ENCODE measurements around the gene SNX4.

- no peak for TF ChIP-seq CTCF (conservative IDR thresholded peaks at IDR 0.05; ENCODE audit: low read depth, low read length)
- TF ChIP-seq CEBPB (IDR thresholded peaks at IDR 0.05; ENCODE audit: low read depth, low read length), result no peak
- no peak for TF ChIP-seq FOS (IDR thresholded peaks at IDR 0.05; ENCODE audit: low read depth, low read length)
- TF ChIP-seq POLR2A (IDR thresholded peaks at IDR 0.05; ENCODE audit: low read depth, low read length), result no peak
- no peak for TF ChIP-seq RAD21 (IDR thresholded peaks at IDR 0.05; ENCODE audit: low read length)
- TF ChIP-seq SMC3 (IDR thresholded peaks at IDR 0.05; ENCODE audit: low read depth, low read length), result no peak
- TF ChIP-seq MXI1 (IDR thresholded peaks at IDR 0.05; ENCODE audit: borderline replicate concordance, low read depth, low read length), result no peak
- no peak for TF ChIP-seq CHD1 (IDR thresholded peaks at IDR 0.05; ENCODE audit: low read depth, low read length)
- TF ChIP-seq, protein P1, sequence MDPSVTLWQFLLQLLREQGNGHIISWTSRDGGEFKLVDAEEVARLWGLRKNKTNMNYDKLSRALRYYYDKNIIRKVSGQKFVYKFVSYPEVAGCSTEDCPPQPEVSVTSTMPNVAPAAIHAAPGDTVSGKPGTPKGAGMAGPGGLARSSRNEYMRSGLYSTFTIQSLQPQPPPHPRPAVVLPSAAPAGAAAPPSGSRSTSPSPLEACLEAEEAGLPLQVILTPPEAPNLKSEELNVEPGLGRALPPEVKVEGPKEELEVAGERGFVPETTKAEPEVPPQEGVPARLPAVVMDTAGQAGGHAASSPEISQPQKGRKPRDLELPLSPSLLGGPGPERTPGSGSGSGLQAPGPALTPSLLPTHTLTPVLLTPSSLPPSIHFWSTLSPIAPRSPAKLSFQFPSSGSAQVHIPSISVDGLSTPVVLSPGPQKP (IDR thresholded peaks at IDR 0.05; ENCODE audit: borderline replicate concordance, low read depth, low read length), result no peak
Measured at GRCh38 chr3:125435231-125435630, 84.8 kb downstream of the SNX4 start.
